ENCODE results near the gene TEKT2. TPM values are rescaled to one million over a fixed set of nuclear protein-coding genes. Genes with fewer than 3 reads are reported as not detected.

The TEKT2 gene
- total and polyA plus RNA-seq, 5 donors from 2014 or later, result 0.81 TPM; not detected in 4

DNA sequence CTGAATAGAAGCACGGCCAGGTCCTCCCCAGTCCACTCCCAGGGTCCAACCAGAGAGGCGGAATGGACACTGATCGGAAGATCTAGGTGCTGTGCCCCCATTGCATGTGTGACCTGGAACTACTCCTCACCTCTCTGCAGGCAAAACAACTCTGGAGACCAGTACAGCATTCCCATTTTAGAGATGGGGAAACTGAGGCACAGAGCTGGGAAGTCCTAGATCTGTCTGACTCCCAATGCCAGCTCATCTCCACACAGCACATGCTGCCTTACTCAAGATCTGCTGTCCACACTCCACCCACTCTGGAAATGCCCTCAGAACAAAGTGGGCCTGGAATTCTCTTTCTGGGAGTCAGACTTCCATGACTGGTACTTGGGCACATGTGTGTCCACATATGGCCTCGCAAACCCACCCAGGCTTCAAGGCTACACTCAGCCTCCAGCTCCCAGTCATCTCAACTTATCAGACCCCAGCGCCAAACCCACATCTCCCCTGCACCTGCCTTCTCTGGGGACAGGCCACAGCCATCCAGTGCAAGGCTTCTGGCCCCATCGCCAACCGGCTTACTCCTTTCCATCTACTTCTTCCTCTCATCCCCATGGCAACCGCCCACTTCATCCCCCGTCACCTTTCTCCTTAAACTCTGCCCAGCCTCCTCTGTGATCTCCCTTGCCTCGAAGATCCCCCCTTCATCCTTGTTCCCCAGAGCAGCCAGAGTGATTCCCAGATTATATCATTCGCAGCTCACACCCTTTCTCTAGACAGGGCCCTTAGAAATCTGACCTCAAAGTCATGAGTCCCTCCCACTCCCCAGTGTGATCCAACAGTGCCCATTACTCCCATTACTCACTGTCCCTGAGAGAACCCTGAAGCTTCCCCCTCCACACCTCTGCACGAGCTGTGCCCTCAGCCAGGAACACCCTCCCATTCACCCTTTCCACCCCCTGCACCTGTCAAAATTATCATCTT is 38.5 kb downstream of the TEKT2 start:
- Mint-ChIP-seq H3K27me3 (peaks cover 53% of the 10 kb centered on the region), H3K4me3 (peak overlapping the region in 2 of 4 donors; percentile 1 to 4), H3K9me3 (peaks cover 0 to 3% (median 0%) of the 10 kb centered on the region in 7 donors), H3K27ac (no peak overlapping the region), H3K4me1 (peaks cover 0 to 26% (median 10%) of the 10 kb centered on the region in 4 donors), H3K36me3 (no peaks in the 10 kb centered on the region)
- no peak overlapping the region for H3K27ac ChIP-seq (ENCODE audit: insufficient read depth, low read length, poor library complexity, severe bottlenecking)
- ATAC-seq (ENCODE audit: low read depth in 2 of 2) (no peak), DNase-seq (no peak)
- no peak overlapping the region for H3K4me3 ChIP-seq (ENCODE audit: low read depth, low read length)
- H3K9me3 ChIP-seq (ENCODE audit: control insufficient read depth in 2 of 2, low read length in 2 of 2), result no peaks in the 10 kb centered on the region
- H3K4me1 ChIP-seq (ENCODE audit: control insufficient read depth, insufficient read depth, low read length, poor library complexity, severe bottlenecking), result no peaks in the 10 kb centered on the region
- peaks cover 3% of the 10 kb centered on the region for H3K27me3 ChIP-seq (ENCODE audit: control insufficient read depth, insufficient read depth, low read length)
- H3K36me3 ChIP-seq (ENCODE audit: control insufficient read depth, insufficient read depth, low read length), result no peaks in the 10 kb centered on the region

DNA sequence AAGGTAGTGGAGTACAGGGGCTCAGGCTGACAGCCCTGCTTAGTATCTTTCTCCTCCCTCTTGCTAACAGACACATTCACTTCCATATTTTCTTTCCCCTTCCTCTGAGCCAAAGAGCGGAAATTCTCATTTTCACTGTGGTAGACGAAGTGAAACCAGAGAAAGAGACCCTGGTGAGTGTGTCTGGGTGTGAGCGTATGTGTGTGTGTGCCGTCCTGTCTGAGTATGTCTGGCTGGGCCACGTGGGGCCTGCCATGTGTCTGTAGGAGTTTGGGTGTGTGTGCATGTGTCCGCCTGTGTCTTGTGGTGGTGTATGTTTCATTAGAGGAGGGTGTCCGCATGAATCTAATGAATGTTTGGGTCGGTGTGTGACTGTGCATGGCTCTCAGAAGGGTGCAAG is 39.5 kb downstream of the TEKT2 start:
- DNase-seq (peak in 1 of 3 donors; percentile 37), ATAC-seq (ENCODE audit: low read depth in 2 of 2) (peak; percentile 29 to 47)
- peak overlapping the region in 1 of 3 donors; percentile 32 for H3K27ac Mint-ChIP-seq
- peak overlapping the region in 1 of 4 donors; percentile 3 for H3K4me3 Mint-ChIP-seq
- H3K4me1 Mint-ChIP-seq, result peaks cover 0 to 26% (median 10%) of the 10 kb centered on the region in 4 donors
- Histone ChIP-seq H3K27me3 (ENCODE audit: control insufficient read depth, insufficient read depth, low read length) (peaks cover 3% of the 10 kb centered on the region), H3K36me3 (ENCODE audit: control insufficient read depth, insufficient read depth, low read length) (no peaks in the 10 kb centered on the region), H3K4me3 (ENCODE audit: low read depth, low read length) (no peak overlapping the region), H3K4me1 (ENCODE audit: control insufficient read depth, insufficient read depth, low read length, poor library complexity, severe bottlenecking) (no peaks in the 10 kb centered on the region), H3K9me3 (ENCODE audit: control insufficient read depth in 2 of 2, low read length in 2 of 2) (no peaks in the 10 kb centered on the region), H3K27ac (ENCODE audit: insufficient read depth, low read length, poor library complexity, severe bottlenecking) (no peak overlapping the region)
- H3K27me3 Mint-ChIP-seq, result peaks cover 58% of the 10 kb centered on the region
- peaks cover 0 to 3% (median 0%) of the 10 kb centered on the region in 7 donors for H3K9me3 Mint-ChIP-seq
- H3K36me3 Mint-ChIP-seq, result no peaks in the 10 kb centered on the region

GRCh38 chr1:36124404-36125128 is 40.7 kb downstream of the TEKT2 start:
- H3K36me3 Mint-ChIP-seq, result no peaks in the 10 kb centered on the region
- peaks cover 0 to 3% (median 0%) of the 10 kb centered on the region in 7 donors for H3K9me3 Mint-ChIP-seq
- ATAC-seq (ENCODE audit: low read depth in 2 of 2), result no peak
- H3K27me3 Mint-ChIP-seq, result peaks cover 59% of the 10 kb centered on the region
- H3K27me3 ChIP-seq (ENCODE audit: control insufficient read depth, insufficient read depth, low read length), result peaks cover 3% of the 10 kb centered on the region
- no peak for DNase-seq
- no peak overlapping the region for H3K4me3 ChIP-seq (ENCODE audit: low read depth, low read length)
- no peak overlapping the region for H3K27ac Mint-ChIP-seq
- H3K4me3 Mint-ChIP-seq, result peak overlapping the region in 3 of 4 donors; percentile 56 to 82 (median 80)
- no peaks in the 10 kb centered on the region for H3K9me3 ChIP-seq (ENCODE audit: control insufficient read depth in 2 of 2, low read length in 2 of 2)
- no peaks in the 10 kb centered on the region for H3K4me1 ChIP-seq (ENCODE audit: control insufficient read depth, insufficient read depth, low read length, poor library complexity, severe bottlenecking)
- H3K36me3 ChIP-seq (ENCODE audit: control insufficient read depth, insufficient read depth, low read length), result no peaks in the 10 kb centered on the region
- no peak overlapping the region for H3K27ac ChIP-seq (ENCODE audit: insufficient read depth, low read length, poor library complexity, severe bottlenecking)
- peaks cover 0 to 26% (median 10%) of the 10 kb centered on the region in 4 donors for H3K4me1 Mint-ChIP-seq

DNA sequence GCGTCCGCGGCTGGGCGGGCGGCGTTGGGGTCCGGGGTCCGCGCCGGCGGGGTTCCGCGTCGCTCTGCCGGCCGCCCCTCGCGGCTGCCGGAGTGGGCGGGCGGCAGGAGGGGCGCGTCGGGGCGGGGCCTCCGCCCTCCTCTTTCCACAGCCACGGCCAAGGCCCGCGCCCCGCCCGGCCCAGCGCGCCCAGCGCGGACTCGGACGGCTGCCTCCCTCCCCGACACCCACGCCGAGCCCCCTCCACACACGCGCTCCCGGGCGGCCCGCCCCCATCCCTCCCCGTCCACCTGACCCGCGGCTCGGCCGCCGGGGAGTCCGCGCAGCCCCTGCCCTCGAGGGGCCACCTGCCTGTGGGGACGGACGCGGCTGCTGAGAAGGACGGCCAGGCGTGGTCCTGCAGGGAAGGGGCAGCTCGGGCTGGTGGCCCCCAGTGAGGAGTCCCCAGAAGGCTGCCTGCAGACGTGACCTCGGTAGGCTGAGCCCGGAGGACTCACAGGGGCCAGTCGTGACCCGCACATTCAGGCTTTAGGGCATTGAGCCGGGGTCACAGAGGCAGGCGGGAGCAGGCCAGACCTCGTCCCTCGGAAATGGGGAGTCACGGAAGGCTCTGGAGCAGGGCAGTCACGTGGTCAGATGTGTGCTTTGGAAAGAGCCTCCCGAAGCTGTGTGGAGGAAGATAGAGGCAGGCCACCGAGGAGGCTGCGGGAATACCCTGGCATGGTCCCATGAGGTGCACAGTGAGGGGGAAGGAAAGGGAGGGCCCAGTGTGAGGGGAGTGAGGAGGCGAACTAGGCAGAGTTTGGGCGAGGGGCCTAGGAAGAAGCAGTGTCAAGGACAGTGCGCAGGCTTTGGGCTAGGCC is 41.5 kb downstream of the TEKT2 start, which contains the start of gene COL8A2:
TSS of gene COL8A2 (minus strand) at position 94 of the 863 bp plus-strand sequence. CDS start 24,980 bp downstream, outside the sequence.
- Mint-ChIP-seq H3K4me3 (peak within 1 kb of the TSS in 3 of 4 donors; percentile 56 to 82 (median 80)), H3K27me3 (peaks cover 55% of the 10 kb centered on the region), H3K36me3 (no peaks in the 10 kb centered on the region), H3K4me1 (peaks cover 0 to 26% (median 10%) of the 10 kb centered on the region in 4 donors), H3K27ac (peak within 1 kb of the TSS in 1 of 3 donors; percentile 55), H3K9me3 (peaks cover 0 to 2% (median 0%) of the 10 kb centered on the region in 7 donors)
- no peaks in the 10 kb centered on the region for H3K4me1 ChIP-seq (ENCODE audit: control insufficient read depth, insufficient read depth, low read length, poor library complexity, severe bottlenecking)
- H3K36me3 ChIP-seq (ENCODE audit: control insufficient read depth, insufficient read depth, low read length), result no peaks in the 10 kb centered on the region
- DNase-seq (no peak), ATAC-seq (ENCODE audit: low read depth in 2 of 2) (no peak)
- H3K4me3 ChIP-seq (ENCODE audit: low read depth, low read length), result no peak within 1 kb of the TSS
- no peaks in the 10 kb centered on the region for H3K9me3 ChIP-seq (ENCODE audit: control insufficient read depth in 2 of 2, low read length in 2 of 2)
- H3K27me3 ChIP-seq (ENCODE audit: control insufficient read depth, insufficient read depth, low read length), result peaks cover 3% of the 10 kb centered on the region
- no peak within 1 kb of the TSS for H3K27ac ChIP-seq (ENCODE audit: insufficient read depth, low read length, poor library complexity, severe bottlenecking)

- H3K4me3 ChIP-seq (ENCODE audit: low read depth, low read length), result no peak overlapping the region
- H3K9me3 ChIP-seq (ENCODE audit: control insufficient read depth in 2 of 2, low read length in 2 of 2), result no peaks in the 10 kb centered on the region
- peaks cover 0 to 26% (median 10%) of the 10 kb centered on the region in 4 donors for H3K4me1 Mint-ChIP-seq
- no peaks in the 10 kb centered on the region for H3K36me3 Mint-ChIP-seq
- H3K4me1 ChIP-seq (ENCODE audit: control insufficient read depth, insufficient read depth, low read length, poor library complexity, severe bottlenecking), result no peaks in the 10 kb centered on the region
- H3K27me3 Mint-ChIP-seq, result peaks cover 48% of the 10 kb centered on the region
- no peak for ATAC-seq (ENCODE audit: low read depth in 2 of 2)
- peaks cover 0 to 2% (median 0%) of the 10 kb centered on the region in 7 donors for H3K9me3 Mint-ChIP-seq
- no peak overlapping the region for H3K27ac ChIP-seq (ENCODE audit: insufficient read depth, low read length, poor library complexity, severe bottlenecking)
- H3K27me3 ChIP-seq (ENCODE audit: control insufficient read depth, insufficient read depth, low read length), result peaks cover 3% of the 10 kb centered on the region
- peak overlapping the region in 1 of 3 donors; percentile 55 for H3K27ac Mint-ChIP-seq
- H3K36me3 ChIP-seq (ENCODE audit: control insufficient read depth, insufficient read depth, low read length), result no peaks in the 10 kb centered on the region
- peak overlapping the region in 2 of 4 donors; percentile 32 to 77 for H3K4me3 Mint-ChIP-seq
- DNase-seq, result no peak
Observed at GRCh38 chr1:36126005-36126716, 42.3 kb downstream of the TEKT2 start.

GRCh38 chr1:36126797-36127500 is 43.1 kb downstream of the TEKT2 start:
- Histone ChIP-seq H3K36me3 (ENCODE audit: control insufficient read depth, insufficient read depth, low read length) (no peaks in the 10 kb centered on the region), H3K4me3 (ENCODE audit: low read depth, low read length) (no peak overlapping the region), H3K27ac (ENCODE audit: insufficient read depth, low read length, poor library complexity, severe bottlenecking) (no peak overlapping the region), H3K9me3 (ENCODE audit: control insufficient read depth in 2 of 2, low read length in 2 of 2) (no peaks in the 10 kb centered on the region), H3K4me1 (ENCODE audit: control insufficient read depth, insufficient read depth, low read length, poor library complexity, severe bottlenecking) (no peaks in the 10 kb centered on the region), H3K27me3 (ENCODE audit: control insufficient read depth, insufficient read depth, low read length) (peaks cover 3% of the 10 kb centered on the region)
- Mint-ChIP-seq H3K9me3 (peaks cover 0 to 2% (median 0%) of the 10 kb centered on the region in 7 donors), H3K4me3 (peak overlapping the region in 1 of 4 donors; percentile 51), H3K36me3 (no peaks in the 10 kb centered on the region), H3K4me1 (peaks cover 0 to 26% (median 10%) of the 10 kb centered on the region in 4 donors), H3K27me3 (peaks cover 42% of the 10 kb centered on the region), H3K27ac (no peak overlapping the region)
- DNase-seq, result no peak
- ATAC-seq (ENCODE audit: low read depth in 2 of 2), result no peak
